H1 (cell line): ENCODE results near the gene DKK2. TPM values are rescaled to one million over a fixed set of nuclear protein-coding genes. Genes with fewer than 3 reads are reported as not detected.

Experiments
- CTCF ChIA-PET: fragments of 300-600 bp; sonication (Branson Sonifier 250); formaldehyde crosslinking; loops from one replicate; lab custom pipeline; 2021; ENCODE audit not compliant: partially characterized antibody; lab: Charles Lee
- POLR2A ChIA-PET: fragments of 300-600 bp; sonication (Branson Sonifier 250); formaldehyde crosslinking; loops from one replicate; lab custom pipeline; 2021; ENCODE audit warnings: inconsistent platforms; ENCODE audit not compliant: partially characterized antibody; lab: Charles Lee
- DNase-seq, 2 experiments: peaks; one replicate each; pipeline versions ENCODE4 v3.0.0 to v3.0.0-alpha.2; 2010 to 2022; ENCODE audit warnings: low spot score in 2 of 2, low read depth in 1 of 2, mixed read lengths in 1 of 2
- FAIRE-seq: peaks from 2 replicates; lab custom pipeline; 2011; peaks lifted over from hg19 to GRCh38; lab: Jason Lieb, UNC
- H2AFZ ChIP-seq: 2 replicates; pipeline ENCODE4 v1.8.1; 2012; ENCODE audit warnings: low read length, inconsistent platforms
- H2AK5ac ChIP-seq: 2 replicates; pipeline ENCODE4 v1.6.1; 2013; ENCODE audit warnings: low read depth, low read length
- H2BK120ac ChIP-seq: replicated peaks from 2 replicates; pipeline ENCODE3; 2013; ENCODE audit warnings: low read depth, low read length, inconsistent platforms
- H2BK12ac ChIP-seq: 2 replicates; pipeline ENCODE4 v1.6.1; 2013; ENCODE audit warnings: low read depth, low read length
- H2BK15ac ChIP-seq: 2 replicates; pipeline ENCODE4 v1.6.1; 2013; ENCODE audit warnings: low read length
- H2BK20ac ChIP-seq: 2 replicates; pipeline ENCODE4 v1.6.1; 2013; ENCODE audit warnings: low read length
- H2BK5ac ChIP-seq: 2 replicates; pipeline ENCODE4 v1.6.1; 2013; ENCODE audit warnings: low read depth, low read length
- H3K14ac ChIP-seq: 2 replicates; pipeline ENCODE4 v1.6.1; 2013; ENCODE audit warnings: inconsistent platforms; ENCODE audit not compliant: insufficient read length
- H3K18ac ChIP-seq: 2 replicates; pipeline ENCODE4 v1.6.1; 2013; ENCODE audit warnings: low read length; ENCODE audit errors: extremely low read depth
- H3K23ac ChIP-seq: 2 replicates; pipeline ENCODE4 v1.6.1; 2013; ENCODE audit warnings: inconsistent platforms; ENCODE audit not compliant: insufficient read length
- H3K23me2 ChIP-seq: 2 replicates; pipeline ENCODE4 v1.6.1; 2013; ENCODE audit warnings: low read depth, low read length
- H3K27ac ChIP-seq: 2 replicates; pipeline ENCODE4 v1.6.1; 2011; ENCODE audit warnings: low read depth, low read length, inconsistent platforms
- H3K27me3 ChIP-seq, 4 experiments: replicated peaks in 1 of 4; 1 replicate in 1 of 4; 2 replicates in 3 of 4; pipeline versions ENCODE4 v1.6.1 to v1.8.1; 2011 to 2013; ENCODE audit warnings: low read length in 3 of 4, mild to moderate bottlenecking in 3 of 4, inconsistent platforms in 2 of 4, mixed read lengths in 2 of 4, moderate library complexity in 1 of 4; ENCODE audit not compliant: control insufficient read depth in 3 of 4, insufficient read depth in 3 of 4; ENCODE audit errors: extremely low read depth in 1 of 4
- H3K36me3 ChIP-seq, 4 experiments: 2 replicates each; pipeline versions ENCODE4 v1.6.1 to v1.8.1; 2011 to 2013; ENCODE audit warnings: mild to moderate bottlenecking in 4 of 4, low read length in 3 of 4, moderate library complexity in 2 of 4, control low read depth in 1 of 4, inconsistent platforms in 1 of 4; ENCODE audit not compliant: insufficient read depth in 4 of 4, control insufficient read depth in 2 of 4
- H3K4ac ChIP-seq: replicated peaks from 2 replicates; pipeline ENCODE3; 2013; ENCODE audit warnings: low read length, low read depth, mixed read lengths, inconsistent platforms; ENCODE audit not compliant: insufficient read length
- H3K4me1 ChIP-seq, 4 experiments: replicated peaks in 1 of 4; 1 replicate in 1 of 4; 2 replicates in 3 of 4; pipeline versions ENCODE4 v1.6.1 to v1.8.1; 2011 to 2013; ENCODE audit warnings: low read length in 3 of 4, inconsistent platforms in 2 of 4, mixed read lengths in 1 of 4; ENCODE audit not compliant: insufficient read depth in 4 of 4, control insufficient read depth in 3 of 4
- H3K4me2 ChIP-seq, 2 experiments: 2 replicates each; pipeline versions ENCODE4 v1.6.1 to v1.8.1; 2011 to 2013; ENCODE audit warnings: low read depth in 2 of 2, low read length in 2 of 2, control low read depth in 1 of 2, inconsistent platforms in 1 of 2, mild to moderate bottlenecking in 1 of 2; ENCODE audit not compliant: insufficient read depth in 1 of 2
- H3K4me3 ChIP-seq, 4 experiments: fragments of 200-600, 300-600 bp in 1 of 4; sonication (generic), shearing (Covaris generic), sonication (Bioruptor Twin) in 1 of 4; 2 replicates each; pipeline versions ENCODE4 v1.5.1 to v1.8.1; 2011 to 2016; ENCODE audit warnings: low read length in 4 of 4, low read depth in 3 of 4, control low read depth in 2 of 4, inconsistent platforms in 2 of 4, mild to moderate bottlenecking in 2 of 4, mixed read lengths in 1 of 4, moderate library complexity in 1 of 4; ENCODE audit not compliant: insufficient read depth in 2 of 4; ENCODE audit errors: extremely low read depth in 1 of 4
- H3K56ac ChIP-seq: replicated peaks from 2 replicates; pipeline ENCODE3; 2013; ENCODE audit warnings: low read depth, mild to moderate bottlenecking, mixed read lengths, low read length, inconsistent platforms; ENCODE audit not compliant: insufficient read length
- H3K79me1 ChIP-seq: 2 replicates; pipeline ENCODE4 v1.6.1; 2013; ENCODE audit warnings: low read depth, low read length, control low read depth
- H3K79me2 ChIP-seq, 2 experiments: 2 replicates each; pipeline versions ENCODE4 v1.6.1 to v1.8.1; 2012 to 2013; ENCODE audit warnings: low read length in 2 of 2, mild to moderate bottlenecking in 2 of 2, inconsistent platforms in 1 of 2; ENCODE audit not compliant: insufficient read depth in 2 of 2, control insufficient read depth in 1 of 2
- H3K9ac ChIP-seq, 4 experiments: replicated peaks in 1 of 4; 1 replicate in 1 of 4; 2 replicates in 3 of 4; pipeline versions ENCODE4 v1.6.1 to v1.8.1; 2011 to 2013; ENCODE audit warnings: low read depth in 3 of 4, low read length in 3 of 4, control low read depth in 2 of 4, mild to moderate bottlenecking in 2 of 4, moderate library complexity in 2 of 4, inconsistent platforms in 1 of 4; ENCODE audit errors: extremely low read depth in 1 of 4
- H3K9me3 ChIP-seq, 2 experiments: 2 replicates each; pipeline versions ENCODE4 v1.6.1 to v1.8.1; 2012 to 2013; ENCODE audit warnings: mild to moderate bottlenecking in 2 of 2, moderate library complexity in 2 of 2, control low read depth in 1 of 2, inconsistent platforms in 1 of 2, low read depth in 1 of 2, low read length in 1 of 2, mixed read lengths in 1 of 2; ENCODE audit not compliant: insufficient read depth in 2 of 2
- H4K20me1 ChIP-seq, 2 experiments: replicated peaks in 1 of 2; 2 replicates each; pipeline versions ENCODE3 to v1.8.1; 2011 to 2013; ENCODE audit warnings: inconsistent platforms in 2 of 2, low read length in 2 of 2, mild to moderate bottlenecking in 1 of 2; ENCODE audit not compliant: insufficient read depth in 2 of 2, control insufficient read depth in 1 of 2
- H4K5ac ChIP-seq: 2 replicates; pipeline ENCODE4 v1.6.1; 2013; ENCODE audit warnings: low read length, low read depth, mixed read lengths, inconsistent platforms; ENCODE audit not compliant: insufficient read length
- H4K8ac ChIP-seq: 2 replicates; pipeline ENCODE4 v1.8.0; 2013; ENCODE audit warnings: mild to moderate bottlenecking, moderate library complexity, low read length, inconsistent platforms; ENCODE audit not compliant: insufficient read depth; ENCODE audit errors: extremely low read depth
- H4K91ac ChIP-seq: replicated peaks from 2 replicates; pipeline ENCODE3; 2013; ENCODE audit warnings: low read length, mixed read lengths, inconsistent platforms; ENCODE audit not compliant: insufficient read length
- ASH2L ChIP-seq: fragments of 200-600, 300-600 bp; sonication (generic); IDR thresholded peaks from one replicate; pipeline ENCODE4 v1.7.1; 2017; ENCODE audit warnings: low read length
- BCL11A ChIP-seq, 2 experiments: IDR thresholded peaks; one replicate each; pipeline ENCODE4 v1.6.1; 2011; ENCODE audit warnings: low read depth in 2 of 2, low read length in 2 of 2, mild to moderate bottlenecking in 2 of 2
- EP300 ChIP-seq, 2 experiments: IDR thresholded peaks; 1 replicate in 1 of 2; 2 replicates in 1 of 2; pipeline ENCODE4 v1.6.1; 2011 to 2012; ENCODE audit warnings: low read depth in 2 of 2, low read length in 2 of 2, mild to moderate bottlenecking in 2 of 2, borderline replicate concordance in 1 of 2, inconsistent platforms in 1 of 2, moderate library complexity in 1 of 2
- SIRT6 ChIP-seq: IDR thresholded peaks from one replicate; pipeline ENCODE4 v1.7.1; 2012; ENCODE audit warnings: low read length, inconsistent platforms
- SRF ChIP-seq: IDR thresholded peaks from 2 replicates; pipeline ENCODE4 v1.6.1; 2011; ENCODE audit warnings: mild to moderate bottlenecking, low read depth, low read length, moderate library complexity
- WGBS, 2 experiments: shearing (Covaris generic) in 1 of 2; methylation state at CpG; one replicate each; pipeline versions ENCODE4 v1.1.6 to v1.1.7; 2013 to 2015; ENCODE audit warnings: low lambda C conversion rate in 2 of 2, mixed read lengths in 2 of 2, inconsistent platforms in 1 of 2, low coverage in 1 of 2, missing lambda C conversion rate in 1 of 2; ENCODE audit not compliant: insufficient replicate concordance in 2 of 2, insufficient coverage in 1 of 2, insufficient read length in 1 of 2; ENCODE audit errors: extremely low coverage in 1 of 2, missing lambda C conversion rate in 1 of 2; 5-methylcytosine and 5-hydroxymethylcytosine counted together
- polyA plus RNA-seq, 7 experiments: library from polyadenylated mRNA; depleted of rRNA in 3 of 7; stranded (reverse) in 5 of 7; unstranded in 2 of 7; fragments of >200 nt in 5 of 7; fragments of 200-250 nt in 2 of 7; gene quantifications; 1 replicate in 5 of 7; 2 replicates in 1 of 7; 4 replicates in 1 of 7; pipeline versions ENCODE4 v1.2.1 to v1.2.3, GENCODE V29; 2011 to 2013; ENCODE audit warnings: missing spikeins in 2 of 7, mixed read lengths in 2 of 7
- total RNA-seq: library from RNA; stranded (reverse); fragmentation: NEBNext Ultra II Directional; extraction: Animal tissue kit (Norgen Biotek cat#: 25700); gene quantifications from 2 replicates; pipeline ENCODE4 v1.2.1, GENCODE V29; 2021

The DKK2 gene
- total and polyA plus RNA-seq, 2 of the 8 experiments (the other 6 are each of a cell fraction or from before 2014, with no cell fraction given): 0.09 to 0.13 TPM

DNA sequence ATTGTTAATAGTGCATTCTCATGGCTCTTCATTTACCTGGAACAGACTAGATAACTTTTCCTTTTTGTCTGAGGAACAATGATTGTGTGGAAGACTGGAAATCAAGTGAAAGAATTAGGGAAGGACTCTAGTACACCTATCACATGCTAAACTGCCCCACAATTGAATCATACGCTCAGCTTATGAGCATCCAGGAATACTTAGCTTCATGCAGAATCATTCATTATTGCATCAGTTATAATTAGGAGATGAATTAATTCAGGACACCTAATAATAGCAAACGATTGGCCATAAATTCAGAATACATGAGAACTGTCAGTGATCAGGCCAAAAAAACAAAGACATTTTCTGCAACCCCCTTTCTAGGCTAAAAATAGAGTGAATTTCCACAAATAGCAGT lies 106.9 kb downstream of the DKK2 start:
- POLR2A ChIA-PET: no interaction called here
- TF ChIP-seq EP300 (IDR thresholded peaks at IDR 0.05; ENCODE audit: borderline replicate concordance in 1 of 2, low read depth in 2 of 2, low read length in 2 of 2) (no peak), SIRT6 (no peak), ASH2L (no peak), BCL11A (IDR thresholded peaks at IDR 0.05; ENCODE audit: low read depth in 2 of 2, low read length in 2 of 2) (no peak), SRF (no peak)

More for the DNA sequence above, 106.9 kb downstream of the DKK2 start:
- 93% methylated on average over 2 of the region's 2 CpGs; no CpG with 5 or more reads in 1 of the 2 experiments for WGBS, 2 experiments
- DNase-seq (no peak), FAIRE-seq (no peak)
- Histone ChIP-seq H3K9me3 (no peaks in the 10 kb centered on the region), H3K27me3 (no peaks in the 10 kb centered on the region), H3K4me2 (no peak overlapping the region), H2BK120ac (no peak overlapping the region), H4K5ac (no peak overlapping the region), H2BK20ac (no peak overlapping the region), H3K79me1 (no peaks in the 10 kb centered on the region), H3K23me2 (no peaks in the 10 kb centered on the region), H3K79me2 (no peaks in the 10 kb centered on the region), H2BK15ac (no peak overlapping the region), H3K4ac (no peak overlapping the region), H3K23ac (no peak overlapping the region), H3K4me3 (no peak overlapping the region), H4K8ac (no peak overlapping the region), H2AK5ac (no peak overlapping the region), H2BK5ac (no peak overlapping the region), H2BK12ac (no peak overlapping the region), H3K9ac (no peak overlapping the region), H3K27ac (no peak overlapping the region), H2AFZ (no peak overlapping the region), H4K20me1 (no peaks in the 10 kb centered on the region), H3K4me1 (peaks cover 0 to 6% (median 3%) of the 10 kb centered on the region in 4 experiments; a peak in 2 of 7 replicates), H3K14ac (no peak overlapping the region), H3K56ac (no peak overlapping the region), H3K18ac (no peak overlapping the region), H4K91ac (no peak overlapping the region), H3K36me3 (no peaks in the 10 kb centered on the region)
- CTCF ChIA-PET: interaction anchor here (0.7 to 1.1 kb wide), 2 partner anchors 31 to 105 kb away, joined by 3 read pairs; no protein-coding TSS in a partner anchor
